CD14-positive monocyte (primary cell): ENCODE measurements around the gene THY1. TPM values are rescaled to one million over a fixed set of nuclear protein-coding genes. Genes with fewer than 3 reads are reported as not detected.
"Not testable (repeated sequence)": the region's sequence is repeated elsewhere in the genome, so short reads cannot be mapped to it uniquely, and the experiment has no call there.

Experiments
- DNase-seq, 3 donors: peaks; one replicate each; pipeline ENCODE4 v3.0.0-alpha.2; 2011 to 2022
- H2AFZ ChIP-seq: 2 replicates; pipeline ENCODE4 v1.6.0; 2012; ENCODE audit warnings: mild to moderate bottlenecking, low read depth, low read length, inconsistent platforms; ENCODE audit not compliant: insufficient read depth, poor library complexity, severe bottlenecking
- H3K27ac ChIP-seq, 2 donors: 1 replicate in 1 of 2; 2 replicates in 1 of 2; pipeline ENCODE4 v1.5.1; 2012 to 2013; ENCODE audit warnings: low read length in 2 of 2, control low read depth in 1 of 2, inconsistent platforms in 1 of 2, low read depth in 1 of 2, mild to moderate bottlenecking in 1 of 2
- H3K27me3 ChIP-seq, 2 donors: one replicate each; pipeline versions ENCODE4 v1.6.0 to v1.6.1; 2011 to 2013; ENCODE audit warnings: low read length in 2 of 2; ENCODE audit not compliant: control insufficient read depth in 2 of 2, insufficient read depth in 2 of 2
- H3K36me3 ChIP-seq, 2 donors: replicated peaks in 1 of 2; 1 replicate in 1 of 2; 2 replicates in 1 of 2; pipeline versions ENCODE4 v1.5.1 to v1.6.1; 2012 to 2013; ENCODE audit warnings: low read length in 2 of 2, control low read depth in 1 of 2, inconsistent platforms in 1 of 2, mild to moderate bottlenecking in 1 of 2; ENCODE audit not compliant: insufficient read depth in 2 of 2, control insufficient read depth in 1 of 2
- H3K4me1 ChIP-seq, 2 donors: 1 replicate in 1 of 2; 2 replicates in 1 of 2; pipeline versions ENCODE4 v1.5.1 to v1.6.1; 2012 to 2013; ENCODE audit warnings: low read length in 2 of 2, control low read depth in 1 of 2, inconsistent platforms in 1 of 2, mild to moderate bottlenecking in 1 of 2, moderate library complexity in 1 of 2; ENCODE audit not compliant: insufficient read depth in 2 of 2, control insufficient read depth in 1 of 2
- H3K4me2 ChIP-seq: replicated peaks from 2 replicates; pipeline ENCODE3; 2012; ENCODE audit warnings: low read length, moderate library complexity, mild to moderate bottlenecking; ENCODE audit not compliant: poor library complexity, severe bottlenecking; ENCODE audit errors: extremely low read depth
- H3K4me3 ChIP-seq, 3 experiments: fragments of 200-600 bp in 1 of 3; sonication (generic) in 1 of 3; replicated peaks in 1 of 3; 1 replicate in 2 of 3; 2 replicates in 1 of 3; pipeline ENCODE4 v1.5.1; 2011 to 2013; ENCODE audit warnings: low read length in 3 of 3, mild to moderate bottlenecking in 3 of 3, control low read depth in 2 of 3, low read depth in 2 of 3, inconsistent platforms in 1 of 3, moderate library complexity in 1 of 3
- H3K79me2 ChIP-seq: 2 replicates; pipeline ENCODE4 v1.6.0; 2012; ENCODE audit warnings: mild to moderate bottlenecking, control low read depth, inconsistent platforms, low read length, moderate library complexity; ENCODE audit not compliant: insufficient read depth
- H3K9ac ChIP-seq: 2 replicates; pipeline ENCODE4 v1.6.0; 2017; ENCODE audit warnings: low read length, mild to moderate bottlenecking; ENCODE audit not compliant: insufficient read depth, poor library complexity, severe bottlenecking
- H3K9me3 ChIP-seq, 2 donors: replicated peaks in 1 of 2; 1 replicate in 1 of 2; 2 replicates in 1 of 2; pipeline versions ENCODE4 v1.5.1 to v1.6.1; 2012 to 2013; ENCODE audit warnings: low read length in 2 of 2, control low read depth in 1 of 2; ENCODE audit not compliant: control insufficient read depth in 1 of 2, insufficient read depth in 1 of 2
- H4K20me1 ChIP-seq: 2 replicates; pipeline ENCODE4 v1.6.0; 2012; ENCODE audit warnings: mild to moderate bottlenecking, low read length, control low read depth, moderate library complexity; ENCODE audit not compliant: insufficient read depth
- H3K27ac Mint-ChIP-seq, 7 donors: one replicate each; pipeline ENCODE4 v1.8.0; 2020; ENCODE audit warnings: mild to moderate bottlenecking in 7 of 7, mixed read lengths in 7 of 7, moderate library complexity in 6 of 7, inconsistent platforms in 2 of 7
- H3K27me3 Mint-ChIP-seq, 3 donors: one replicate each; pipeline ENCODE4 v1.8.0; 2021 to 2022; ENCODE audit warnings: low read depth in 3 of 3, mild to moderate bottlenecking in 3 of 3, mixed read lengths in 3 of 3, moderate library complexity in 3 of 3, inconsistent platforms in 1 of 3
- H3K36me3 Mint-ChIP-seq, 2 donors: one replicate each; pipeline ENCODE4 v1.8.0; 2020; ENCODE audit warnings: mixed read lengths in 2 of 2, inconsistent platforms in 1 of 2, mild to moderate bottlenecking in 1 of 2
- H3K4me1 Mint-ChIP-seq: one replicate; pipeline ENCODE4 v1.8.0; 2020; ENCODE audit warnings: mild to moderate bottlenecking, mixed read lengths
- H3K4me3 Mint-ChIP-seq, 2 donors: one replicate each; pipeline ENCODE4 v1.8.0; 2020; ENCODE audit warnings: mild to moderate bottlenecking in 2 of 2, mixed read lengths in 2 of 2, moderate library complexity in 1 of 2
- H3K9me3 Mint-ChIP-seq, 7 donors: one replicate each; pipeline ENCODE4 v1.8.0; 2020 to 2022; ENCODE audit warnings: mixed read lengths in 7 of 7, mild to moderate bottlenecking in 6 of 7, moderate library complexity in 6 of 7, inconsistent platforms in 2 of 7
- CTCF ChIP-seq: fragments of 200-600 bp; IDR thresholded peaks from one replicate; pipeline ENCODE4 v1.8.0; 2022; ENCODE audit warnings: antibody characterized with exemption, mild to moderate bottlenecking
- WGBS: methylation state at CpG from one replicate; pipeline ENCODE4 v1.1.5; 2013; ENCODE audit warnings: missing lambda C conversion rate; ENCODE audit not compliant: insufficient coverage; 5-methylcytosine and 5-hydroxymethylcytosine counted together
- intact Hi-C, 2 donors: fragments of 100-400 bp; cut with micrococcal nuclease; formaldehyde crosslinking; loops; one replicate each; pipeline versions ENCODE4 v1.15.0 to v1.15.1; 2023
- polyA plus RNA-seq, 3 donors: library from polyadenylated mRNA; depleted of rRNA in 1 of 3; unstranded in 2 of 3; stranded (reverse) in 1 of 3; fragments of 300-500 nt in 2 of 3; fragments of >200 nt in 1 of 3; fragmentation: Illumina TruSeq in 2 of 3; gene quantifications; 1 replicate in 2 of 3; 2 replicates in 1 of 3; pipeline ENCODE4 v1.2.3, GENCODE V29; 2012 to 2021

The THY1 gene
- polyA plus RNA-seq, 3 donors, result not detected

- H3K9ac ChIP-seq, H3K27ac ChIP-seq, H3K4me3 Mint-ChIP-seq, intact Hi-C loops, H3K4me1 Mint-ChIP-seq, H3K4me1 ChIP-seq, H3K27me3 ChIP-seq, H3K36me3 Mint-ChIP-seq, H3K9me3 ChIP-seq, H3K9me3 Mint-ChIP-seq, DNase-seq, H3K36me3 ChIP-seq, H4K20me1 ChIP-seq, H2AFZ ChIP-seq, H3K79me2 ChIP-seq, H3K27ac Mint-ChIP-seq, H3K4me2 ChIP-seq, H3K27me3 Mint-ChIP-seq, H3K4me3 ChIP-seq: not testable (repeated sequence)
- no CpG with 5 or more reads among the region's 4 CpGs for WGBS
Measured at GRCh38 chr11:119455241-119455640, 32.3 kb upstream of the THY1 start.

GRCh38 chr11:119453881-119454280, 30.9 kb upstream of the THY1 start:
- Histone ChIP-seq H3K4me2 (no peak overlapping the region), H3K79me2 (no peaks in the 10 kb centered on the region), H3K9me3 (no peaks in the 10 kb centered on the region), H3K36me3 (no peaks in the 10 kb centered on the region), H3K4me1 (no peaks in the 10 kb centered on the region), H3K27me3 (no peaks in the 10 kb centered on the region), H4K20me1 (no peaks in the 10 kb centered on the region), H3K4me3 (no peak overlapping the region), H3K27ac (no peak overlapping the region), H2AFZ (no peak overlapping the region), H3K9ac (no peak overlapping the region)
- 92% methylated on average over 1 of the region's 1 CpG for WGBS
- H3K27ac Mint-ChIP-seq, result no peak overlapping the region
- peaks cover 2 to 5% (median 4%) of the 10 kb centered on the region in 3 donors for H3K27me3 Mint-ChIP-seq
- intact Hi-C loops, result no loop called here
- H3K9me3 Mint-ChIP-seq, result peaks cover 0 to 2% (median 0%) of the 10 kb centered on the region in 7 donors
- H3K36me3 Mint-ChIP-seq, result no peaks in the 10 kb centered on the region
- peaks cover 2% of the 10 kb centered on the region for H3K4me1 Mint-ChIP-seq
- no peak for DNase-seq
- H3K4me3 Mint-ChIP-seq, result no peak overlapping the region
- no peak for TF ChIP-seq CTCF
